Osteocyte (in vitro differentiated cells): ENCODE measurements around the gene IFI44. TPM values are rescaled to one million over a fixed set of nuclear protein-coding genes. Genes with fewer than 3 reads are reported as not detected.

ENCODE experiments used
- DNase-seq: peaks from one replicate; pipeline ENCODE4 v3.0.0; 2021; ENCODE audit warnings: mixed read lengths; ENCODE audit not compliant: unreplicated experiment; ENCODE audit errors: extremely low spot score
- H3K27ac Mint-ChIP-seq: one replicate; pipeline ENCODE4 v1.8.0; 2021; ENCODE audit warnings: mild to moderate bottlenecking, mixed read lengths; ENCODE audit not compliant: unreplicated experiment
- H3K27me3 Mint-ChIP-seq: one replicate; pipeline ENCODE4 v1.8.0; 2021; ENCODE audit warnings: mixed read lengths; ENCODE audit not compliant: unreplicated experiment
- H3K36me3 Mint-ChIP-seq: one replicate; pipeline ENCODE4 v1.8.0; 2021; ENCODE audit warnings: mixed read lengths; ENCODE audit not compliant: unreplicated experiment
- H3K4me1 Mint-ChIP-seq: one replicate; pipeline ENCODE4 v1.8.0; 2021; ENCODE audit warnings: mixed read lengths; ENCODE audit not compliant: unreplicated experiment
- H3K4me3 Mint-ChIP-seq: one replicate; pipeline ENCODE4 v1.8.0; 2021; ENCODE audit warnings: mild to moderate bottlenecking, moderate library complexity, mixed read lengths; ENCODE audit not compliant: unreplicated experiment
- H3K9me3 Mint-ChIP-seq: one replicate; pipeline ENCODE4 v1.8.0; 2021; ENCODE audit warnings: mixed read lengths; ENCODE audit not compliant: unreplicated experiment
- total RNA-seq: library from RNA; stranded (reverse); gene quantifications from 2 replicates; pipeline ENCODE4 v1.2.1, GENCODE V29; 2021
- TF ChIP-seq, protein P1 (sequence below): fragments of 200-600 bp; sonication (generic); IDR thresholded peaks from 2 replicates; pipeline ENCODE4 v1.5.0; 2021; ENCODE audit warnings: antibody characterized with exemption, mild to moderate bottlenecking, moderate library complexity

Gene IFI44
- total RNA-seq, 1 donor from 2014 or later = 19.7 TPM

DNA sequence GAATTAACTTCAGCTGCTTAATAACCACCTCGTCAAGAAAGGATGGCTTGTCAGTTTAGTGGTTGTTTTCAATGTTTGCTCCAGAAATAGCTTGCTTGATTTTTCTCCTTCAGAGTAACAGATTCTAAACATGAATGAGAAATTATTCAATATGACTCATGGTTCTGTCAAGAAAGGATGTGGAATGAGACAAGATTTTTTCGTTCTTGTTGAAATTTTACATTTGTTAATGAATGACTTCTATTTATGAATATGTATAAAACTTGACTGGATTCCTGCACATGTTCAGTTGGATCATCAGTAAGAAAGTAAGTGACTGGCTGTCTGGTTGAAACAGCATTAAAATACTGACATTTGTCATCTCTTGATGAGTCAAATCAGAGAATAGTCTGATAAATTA, 38.3 kb downstream of the IFI44 start:
- H3K9me3 Mint-ChIP-seq = peaks cover 7% of the 10 kb centered on the region
- TF ChIP-seq, protein P1, sequence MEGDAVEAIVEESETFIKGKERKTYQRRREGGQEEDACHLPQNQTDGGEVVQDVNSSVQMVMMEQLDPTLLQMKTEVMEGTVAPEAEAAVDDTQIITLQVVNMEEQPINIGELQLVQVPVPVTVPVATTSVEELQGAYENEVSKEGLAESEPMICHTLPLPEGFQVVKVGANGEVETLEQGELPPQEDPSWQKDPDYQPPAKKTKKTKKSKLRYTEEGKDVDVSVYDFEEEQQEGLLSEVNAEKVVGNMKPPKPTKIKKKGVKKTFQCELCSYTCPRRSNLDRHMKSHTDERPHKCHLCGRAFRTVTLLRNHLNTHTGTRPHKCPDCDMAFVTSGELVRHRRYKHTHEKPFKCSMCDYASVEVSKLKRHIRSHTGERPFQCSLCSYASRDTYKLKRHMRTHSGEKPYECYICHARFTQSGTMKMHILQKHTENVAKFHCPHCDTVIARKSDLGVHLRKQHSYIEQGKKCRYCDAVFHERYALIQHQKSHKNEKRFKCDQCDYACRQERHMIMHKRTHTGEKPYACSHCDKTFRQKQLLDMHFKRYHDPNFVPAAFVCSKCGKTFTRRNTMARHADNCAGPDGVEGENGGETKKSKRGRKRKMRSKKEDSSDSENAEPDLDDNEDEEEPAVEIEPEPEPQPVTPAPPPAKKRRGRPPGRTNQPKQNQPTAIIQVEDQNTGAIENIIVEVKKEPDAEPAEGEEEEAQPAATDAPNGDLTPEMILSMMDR = no peak
- no peak for DNase-seq
- peak overlapping the region; percentile 82 for H3K27ac Mint-ChIP-seq
- H3K27me3 Mint-ChIP-seq = no peaks in the 10 kb centered on the region
- no peak overlapping the region for H3K4me3 Mint-ChIP-seq
- peaks cover 42% of the 10 kb centered on the region for H3K4me1 Mint-ChIP-seq
- peaks cover 7% of the 10 kb centered on the region for H3K36me3 Mint-ChIP-seq

DNA sequence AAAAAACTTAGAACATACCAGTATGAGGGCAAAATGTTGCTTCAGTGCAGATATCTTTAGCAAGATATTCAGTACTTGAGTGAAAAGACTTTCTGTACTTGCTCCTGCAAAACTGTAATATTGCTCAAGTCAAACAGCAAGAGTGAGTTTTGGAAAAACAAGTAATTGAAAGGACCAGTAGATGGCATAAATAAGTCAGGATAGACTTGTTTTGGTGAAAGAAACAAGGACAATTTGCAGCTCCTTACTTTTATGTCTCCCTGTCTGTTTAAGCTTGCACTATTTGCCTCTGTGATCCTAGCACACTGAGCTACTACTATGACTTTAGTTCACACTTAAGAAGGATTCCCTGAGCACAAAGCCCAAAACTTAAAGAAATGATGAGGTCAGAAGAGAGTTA, 39.1 kb downstream of the IFI44 start:
- DNase-seq = no peak
- Mint-ChIP-seq H3K36me3 (peaks cover 7% of the 10 kb centered on the region), H3K27ac (peak overlapping the region; percentile 82), H3K4me1 (peaks cover 43% of the 10 kb centered on the region), H3K27me3 (no peaks in the 10 kb centered on the region), H3K9me3 (peaks cover 7% of the 10 kb centered on the region), H3K4me3 (no peak overlapping the region)
- TF ChIP-seq, protein P1 = peak; percentile 70

DNA sequence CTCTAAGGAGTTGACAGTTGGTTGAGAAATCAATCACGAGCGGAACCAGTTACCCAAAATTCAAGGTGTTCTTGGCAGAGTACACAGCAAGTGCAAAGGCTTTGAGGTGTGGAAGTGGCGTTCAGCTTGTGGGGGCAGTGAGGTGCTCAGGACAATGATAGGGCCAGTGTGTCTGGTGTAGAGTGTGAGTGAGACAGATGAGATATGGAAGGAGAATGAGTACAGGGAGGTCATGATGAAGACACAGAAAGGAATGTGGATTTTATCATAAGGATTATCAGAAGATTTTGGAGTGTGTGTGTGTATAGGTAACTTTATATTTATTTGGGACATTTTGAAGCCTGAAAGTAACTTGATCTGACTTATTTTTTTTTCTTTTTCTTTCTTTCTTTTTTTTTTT, 40.9 kb downstream of the IFI44 start:
- Mint-ChIP-seq H3K9me3 (peaks cover 10% of the 10 kb centered on the region), H3K27ac (no peak overlapping the region), H3K27me3 (no peaks in the 10 kb centered on the region), H3K4me3 (no peak overlapping the region), H3K4me1 (peaks cover 53% of the 10 kb centered on the region), H3K36me3 (peaks cover 7% of the 10 kb centered on the region)
- DNase-seq = no peak
- TF ChIP-seq, protein P1 = no peak

DNA sequence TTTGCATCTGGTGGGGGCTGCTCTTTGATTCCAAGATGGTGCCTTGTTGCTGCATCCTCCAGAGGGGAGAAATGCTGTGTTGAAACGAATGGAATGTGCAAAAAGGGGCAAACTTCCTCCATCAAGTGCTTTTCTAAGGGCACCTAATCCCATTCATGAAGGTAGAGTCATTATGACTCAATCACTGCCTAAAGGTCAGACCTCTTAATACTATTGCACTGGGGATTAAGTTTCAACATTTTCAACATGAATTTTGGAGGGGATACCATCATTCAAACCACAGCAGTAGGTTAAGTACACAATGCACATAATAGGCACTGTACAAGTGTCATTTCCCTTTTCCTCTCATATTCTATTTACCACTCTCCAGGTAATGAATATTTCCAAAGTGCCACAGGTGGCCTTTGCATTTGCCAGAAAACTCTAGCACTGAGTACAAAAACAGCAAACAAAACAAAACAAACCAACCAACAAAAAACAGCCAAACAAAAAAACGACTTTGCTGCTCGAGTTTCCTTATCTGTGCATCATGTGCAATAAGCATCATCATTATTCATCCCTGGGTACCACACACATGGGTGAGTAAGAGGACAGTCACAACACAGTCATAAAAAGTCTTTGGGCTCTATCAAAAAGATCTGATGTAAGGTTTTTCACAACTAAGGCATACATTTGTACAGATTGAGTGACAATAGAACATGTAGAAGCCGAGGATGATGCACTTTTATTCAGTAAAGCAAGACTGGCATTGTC, 42.5 kb downstream of the IFI44 start:
- Mint-ChIP-seq H3K4me1 (peaks cover 53% of the 10 kb centered on the region), H3K4me3 (no peak overlapping the region), H3K27me3 (no peaks in the 10 kb centered on the region), H3K9me3 (peaks cover 24% of the 10 kb centered on the region), H3K27ac (no peak overlapping the region), H3K36me3 (peaks cover 14% of the 10 kb centered on the region)
- no peak for DNase-seq
- TF ChIP-seq, protein P1 = no peak

DNA sequence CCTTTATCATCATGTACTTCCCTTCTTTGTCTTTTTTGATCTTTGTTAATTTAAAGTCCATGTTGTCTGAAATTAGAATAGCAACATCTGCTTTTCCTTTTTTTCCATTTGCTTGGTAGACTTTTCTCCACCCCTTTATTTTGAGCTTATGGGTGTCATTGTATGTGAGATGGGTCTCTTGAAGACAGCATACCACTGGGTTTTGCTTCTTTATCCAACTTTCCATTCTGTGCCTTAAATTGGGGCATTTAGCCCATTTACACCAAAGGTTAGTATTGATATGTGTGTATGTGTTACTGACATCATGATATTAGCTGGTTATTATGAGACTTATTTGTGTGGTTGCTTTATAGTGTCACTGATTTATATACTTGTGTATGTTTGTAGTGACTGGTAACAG, 50.2 kb downstream of the IFI44 start:
- TF ChIP-seq, protein P1 = no peak
- peaks cover 44% of the 10 kb centered on the region for H3K9me3 Mint-ChIP-seq
- H3K4me3 Mint-ChIP-seq = no peak overlapping the region
- DNase-seq = no peak
- H3K27ac Mint-ChIP-seq = peak overlapping the region; percentile 35
- H3K27me3 Mint-ChIP-seq = no peaks in the 10 kb centered on the region
- H3K36me3 Mint-ChIP-seq = peaks cover 29% of the 10 kb centered on the region
- peaks cover 31% of the 10 kb centered on the region for H3K4me1 Mint-ChIP-seq
